HG03039 (cell line): ENCODE measurements around the gene PIR.

Experiments
- ATAC-seq: cut with Tn5 transposase; IDR thresholded peaks from one replicate; pipeline ENCODE4 v1.9.1; 2021; ENCODE audit warnings: mild to moderate bottlenecking, moderate library complexity; ENCODE audit not compliant: unreplicated experiment

PIR gene

DNA sequence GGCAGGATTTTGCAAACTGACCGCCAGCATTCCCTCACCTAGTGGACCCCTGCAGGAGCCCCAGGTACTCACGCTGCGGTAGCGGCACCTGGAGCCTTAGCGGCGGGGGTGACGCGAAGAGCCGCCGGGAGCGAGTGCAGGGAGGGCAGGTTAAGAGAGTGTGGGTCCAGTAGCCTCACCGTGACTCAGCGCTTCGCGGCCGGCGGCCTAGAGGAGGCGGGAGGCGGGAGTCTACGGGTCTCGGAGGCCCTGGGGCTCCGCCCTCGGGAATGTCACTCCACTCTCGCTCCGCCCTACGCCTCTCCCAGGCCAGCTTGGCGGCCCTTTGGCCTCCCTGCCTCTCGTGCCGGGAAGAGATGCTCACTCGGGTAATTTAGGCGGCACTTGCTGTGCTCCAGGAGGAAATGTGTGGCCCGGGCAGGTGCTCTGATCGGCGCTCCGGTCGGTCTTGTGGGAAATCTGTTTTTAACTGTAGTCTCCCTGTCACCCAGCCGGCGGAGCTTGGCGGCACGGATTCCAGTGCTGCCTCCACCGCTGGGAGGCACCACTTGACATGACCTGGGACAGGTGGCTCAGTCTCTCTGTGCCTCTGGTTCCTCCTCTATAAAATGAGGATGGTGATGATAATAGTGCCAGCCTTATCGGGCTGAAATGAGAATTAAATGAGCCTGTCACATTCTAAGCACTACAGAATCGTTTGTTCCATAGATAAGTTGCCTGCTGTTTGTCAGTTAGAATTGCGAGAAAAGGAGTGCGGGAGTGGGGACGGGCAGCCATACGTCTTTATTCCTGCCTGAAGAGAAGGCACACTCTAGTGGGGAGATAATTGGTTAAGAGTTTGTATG lies at the start of gene PIR:
TSS of gene PIR (minus strand) at position 216 of the 845 bp plus-strand sequence. CDS start 2,076 bp downstream, outside the sequence.
- peak; percentile 99 for ATAC-seq

- no peak for ATAC-seq
Observed at GRCh38 chrX:15530318-15530717, 37.2 kb upstream of the PIR start.

DNA sequence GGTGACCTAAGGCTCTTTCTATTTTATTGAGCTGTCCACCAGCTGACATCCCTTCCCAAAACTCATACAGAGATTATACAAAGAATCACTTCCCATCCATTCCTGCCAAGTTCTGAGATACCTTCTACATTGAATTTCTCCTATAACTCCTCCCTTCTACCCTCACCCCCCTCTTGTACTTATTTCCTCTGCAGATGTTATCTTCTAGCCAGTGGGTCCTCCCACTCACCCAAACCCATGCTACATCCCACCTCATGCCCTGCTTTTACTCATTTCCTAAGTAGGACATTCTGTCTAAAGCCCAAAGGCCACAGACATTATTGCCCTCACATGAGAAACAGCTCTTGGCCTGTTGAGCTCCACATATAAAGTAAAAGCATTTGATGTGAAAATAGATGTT lies 36.0 kb upstream of the PIR start:
- ATAC-seq: no peak

DNA sequence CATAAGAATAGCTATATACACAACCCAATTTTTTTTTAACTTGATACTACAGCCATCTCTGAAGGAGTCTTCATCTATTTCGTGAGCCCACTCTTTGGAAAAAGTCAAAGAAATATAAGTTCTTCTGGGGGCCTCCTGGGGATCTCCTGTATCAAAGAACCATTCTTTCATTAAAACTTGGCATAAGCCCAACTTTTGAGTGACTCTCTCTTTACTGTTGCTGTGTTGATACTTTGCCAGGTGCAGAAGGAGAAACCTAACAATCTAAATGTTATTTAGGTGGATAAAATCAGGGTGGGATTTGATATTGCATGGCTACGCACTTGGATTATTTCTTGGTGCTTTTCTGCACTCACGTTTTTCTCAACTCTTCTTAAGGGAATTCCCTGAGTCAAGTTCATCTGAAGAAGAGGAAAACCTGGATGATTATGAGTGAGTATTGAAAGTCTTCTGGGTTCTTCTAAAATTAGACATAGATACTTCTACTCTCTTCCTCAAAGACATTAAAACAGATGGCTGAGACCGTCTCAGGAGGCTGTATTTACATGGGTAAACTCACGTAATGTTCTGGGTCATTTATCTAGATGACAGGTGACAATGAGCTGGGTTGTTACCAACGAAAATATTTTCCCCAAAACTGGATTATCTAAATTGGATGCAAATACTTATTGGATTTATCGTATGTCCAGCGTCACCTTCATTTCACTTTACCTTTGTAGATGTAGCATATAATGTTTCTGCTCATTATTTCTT lies 32.7 kb upstream of the PIR start:
- no peak for ATAC-seq

- ATAC-seq: no peak
Observed at GRCh38 chrX:15524417-15524816, 31.3 kb upstream of the PIR start.

DNA sequence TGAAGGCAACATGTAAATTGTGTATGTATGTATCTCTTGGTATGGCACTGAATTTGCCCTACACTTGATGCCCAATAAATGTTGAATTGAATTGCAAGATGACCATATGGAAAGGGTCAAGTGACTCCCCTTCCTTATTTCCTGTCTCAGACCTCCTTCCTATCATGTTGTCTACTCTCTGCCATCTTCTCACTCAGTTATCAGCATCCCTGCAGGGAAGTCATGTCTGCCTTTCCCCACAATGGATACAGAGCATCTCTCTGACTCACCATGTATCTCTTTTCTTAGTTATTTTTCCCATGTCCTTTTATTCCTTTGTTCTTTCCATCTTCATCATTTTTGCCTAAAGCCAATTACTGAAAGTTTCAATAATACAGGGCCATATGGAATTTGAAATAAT lies 30.0 kb upstream of the PIR start:
- no peak for ATAC-seq

DNA sequence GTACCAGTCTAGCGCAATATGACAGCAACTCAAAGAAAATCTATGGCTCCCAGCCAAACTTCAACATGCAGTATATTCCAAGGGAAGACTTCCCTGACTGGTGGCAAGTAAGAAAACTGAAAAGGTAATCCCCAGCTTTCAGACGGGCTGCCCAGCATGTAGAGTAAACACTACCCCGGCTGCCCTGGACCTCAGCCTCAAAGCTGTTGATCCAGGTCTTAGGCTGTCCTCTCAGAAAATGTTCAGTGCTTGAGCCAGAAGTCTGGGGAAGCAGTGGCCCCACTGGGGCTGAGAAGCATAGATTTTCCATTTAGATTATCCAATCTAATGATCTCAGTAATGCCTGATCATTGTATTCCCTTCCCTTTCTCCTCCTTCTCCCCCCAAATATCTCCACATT lies 29.3 kb upstream of the PIR start:
- no peak for ATAC-seq

DNA sequence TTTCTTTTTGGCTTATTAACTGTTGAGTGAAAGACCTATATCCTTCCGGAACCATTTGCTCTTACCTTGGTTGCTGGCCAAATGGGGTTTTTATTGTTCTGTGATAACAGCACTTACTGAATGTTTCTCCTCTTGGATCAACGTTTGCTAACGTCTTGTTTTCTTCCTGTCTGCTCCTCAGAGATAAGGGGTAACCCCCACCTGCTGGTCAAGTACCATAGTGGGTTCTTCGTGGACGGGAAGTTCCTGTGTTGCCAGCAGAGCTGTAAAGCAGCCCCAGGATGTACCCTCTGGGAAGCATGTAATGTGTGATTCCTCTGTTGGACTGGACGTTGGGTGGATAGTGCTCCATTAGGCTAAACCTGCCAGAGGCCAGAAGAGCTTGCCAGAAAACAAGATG lies 22.8 kb upstream of the PIR start:
- ATAC-seq: no peak

DNA sequence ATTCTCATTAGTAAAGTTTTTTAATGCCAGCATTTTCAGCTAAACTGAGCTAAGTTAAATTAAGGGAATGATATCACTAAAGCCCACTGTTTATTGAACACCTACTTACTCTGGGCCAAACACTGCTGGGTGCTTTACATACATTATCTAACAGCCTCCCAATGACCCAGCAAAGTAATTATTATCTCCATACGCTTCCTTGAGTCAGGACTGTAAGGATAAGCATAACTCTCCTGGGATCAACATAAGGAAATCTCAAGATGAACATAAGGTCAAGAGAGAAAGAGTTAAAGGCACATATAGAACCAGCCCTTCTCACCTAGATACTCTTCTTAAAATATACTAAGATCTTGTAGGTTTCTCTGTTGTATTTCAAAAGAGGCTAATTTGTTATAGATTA lies 21.1 kb upstream of the PIR start:
- ATAC-seq: no peak

GRCh38 chrX:15512401-15512965 lies 19.4 kb upstream of the PIR start:
- ATAC-seq: no peak

DNA sequence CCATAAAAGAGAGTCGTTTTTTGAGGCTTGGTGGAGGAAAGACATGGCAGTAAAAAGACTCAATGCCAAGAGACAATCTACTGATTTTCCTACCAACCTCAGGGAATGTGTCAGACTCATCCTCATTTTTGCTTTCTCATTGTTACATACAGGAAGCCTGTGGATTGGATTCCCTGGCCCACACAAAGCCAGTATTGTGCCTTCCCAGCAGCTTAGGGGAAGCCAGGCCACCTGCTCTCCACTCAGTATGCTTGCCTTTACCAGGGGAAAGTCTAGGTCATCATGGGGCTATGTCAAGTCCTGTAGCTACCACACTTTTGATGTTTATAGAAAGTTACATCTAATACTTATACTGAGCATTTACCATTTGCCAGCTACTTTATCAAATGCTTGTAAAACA lies 18.4 kb upstream of the PIR start:
- no peak for ATAC-seq

DNA sequence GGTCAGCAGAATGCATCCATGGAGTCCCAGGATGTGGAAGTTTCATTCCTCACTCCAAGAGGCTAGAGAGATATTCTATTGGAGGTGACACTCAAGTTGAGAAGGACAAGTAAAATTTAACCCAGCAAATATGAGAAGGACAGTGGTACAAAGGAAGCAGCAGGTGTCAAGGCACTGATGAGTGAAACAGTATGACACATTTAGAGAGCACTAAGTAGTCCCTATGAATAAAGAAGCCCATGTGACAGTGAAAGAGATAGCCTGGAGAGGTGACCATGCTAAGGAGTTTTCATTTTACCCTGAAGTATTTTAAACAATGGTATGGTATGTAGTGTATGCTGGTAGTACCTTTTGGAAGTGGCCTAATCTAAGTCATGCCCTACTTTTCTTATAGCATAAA lies 16.7 kb upstream of the PIR start:
- no peak for ATAC-seq

- ATAC-seq: no peak
Observed at GRCh38 chrX:15507005-15507404, 13.9 kb upstream of the PIR start.

DNA sequence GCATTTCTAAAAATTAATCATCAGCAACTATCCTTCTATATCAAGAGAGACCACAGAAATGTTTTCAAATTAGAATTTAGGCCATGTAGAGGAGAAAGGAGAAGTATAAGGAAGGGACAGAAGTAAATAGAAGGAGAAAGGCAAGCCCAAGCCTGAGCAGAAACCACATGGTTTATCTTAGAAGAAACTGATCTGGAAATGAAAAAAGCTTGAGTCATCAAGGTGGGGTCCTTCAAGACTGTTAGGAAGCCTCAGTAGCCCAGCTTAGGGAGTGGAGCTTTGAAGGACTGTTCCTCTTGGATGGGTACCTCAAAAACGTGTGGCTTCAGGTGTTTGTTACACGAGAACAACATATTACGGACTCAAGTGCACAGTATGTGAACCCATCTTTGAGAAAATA lies 12.0 kb upstream of the PIR start:
- ATAC-seq: no peak

DNA sequence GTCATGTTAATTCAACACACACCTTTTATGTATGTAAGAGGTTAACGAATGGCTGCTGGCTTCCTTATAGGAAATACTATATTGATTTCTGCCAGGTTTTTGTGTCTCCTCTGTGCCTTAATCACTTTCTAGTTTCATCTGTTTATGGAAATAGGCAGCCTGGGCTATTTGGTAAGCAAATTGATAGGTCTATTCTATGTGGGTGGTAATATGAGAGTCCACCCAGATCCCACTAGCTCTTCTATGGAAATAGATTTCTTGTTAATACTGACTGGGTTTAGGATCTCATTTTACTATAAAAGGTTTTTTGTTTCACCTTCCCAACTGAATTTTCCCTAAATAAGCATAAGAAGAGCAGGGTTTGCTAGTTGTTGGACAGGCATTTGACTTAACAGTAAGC lies 11.5 kb upstream of the PIR start:
- ATAC-seq: no peak

- no peak for ATAC-seq
Observed at GRCh38 chrX:15501506-15501905, 8.4 kb upstream of the PIR start.

DNA sequence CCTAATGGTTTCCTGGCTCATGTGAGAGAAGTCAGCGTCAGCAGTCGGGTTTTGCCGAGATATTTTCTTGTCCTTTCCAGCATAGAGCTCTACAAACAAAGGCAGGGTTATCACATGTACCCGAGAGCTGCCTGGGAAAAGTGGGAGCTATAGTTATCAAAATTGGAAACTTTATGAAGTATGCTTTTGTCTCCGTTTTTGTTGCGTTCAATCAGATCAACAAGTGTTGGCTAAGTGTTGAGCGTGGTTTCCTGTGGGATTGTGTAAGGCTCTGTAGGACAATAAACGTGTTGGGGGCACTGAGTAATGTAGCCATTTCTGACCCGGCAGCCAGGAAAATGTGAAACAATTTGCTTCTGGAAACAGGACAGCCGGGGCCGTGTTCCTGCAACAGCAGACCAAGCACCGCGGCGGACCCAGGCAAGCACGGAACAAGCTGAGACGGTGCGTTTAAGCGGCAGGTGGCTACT lies 7.4 kb upstream of the PIR start, which contains the start of gene BMX:
TSS of gene BMX (plus strand) at position 311 of the 470 bp plus-strand sequence. CDS start 7,547 bp downstream, outside the sequence.
- ATAC-seq: no peak

GRCh38 chrX:15499976-15500375 lies 6.8 kb upstream of the PIR start:
- ATAC-seq: no peak

DNA sequence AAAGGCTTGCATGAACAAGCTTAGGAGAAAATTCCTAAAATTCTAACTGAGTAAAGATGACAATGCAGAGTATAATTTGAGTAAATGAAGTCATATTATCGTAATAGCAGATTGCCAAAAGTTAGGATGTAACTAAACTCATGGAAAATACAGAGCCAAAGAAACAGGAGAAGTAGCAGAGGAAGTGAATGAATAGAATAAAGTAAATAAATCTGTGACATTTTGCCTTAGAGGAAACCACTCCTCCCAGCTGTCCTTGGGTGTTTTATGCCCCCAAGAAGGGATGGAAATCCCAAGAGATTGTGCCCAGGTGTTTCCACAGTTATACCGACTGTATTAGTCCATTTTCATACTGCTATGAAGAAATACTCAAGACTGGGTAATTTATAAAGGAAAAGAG lies 5.6 kb upstream of the PIR start:
- ATAC-seq: no peak

DNA sequence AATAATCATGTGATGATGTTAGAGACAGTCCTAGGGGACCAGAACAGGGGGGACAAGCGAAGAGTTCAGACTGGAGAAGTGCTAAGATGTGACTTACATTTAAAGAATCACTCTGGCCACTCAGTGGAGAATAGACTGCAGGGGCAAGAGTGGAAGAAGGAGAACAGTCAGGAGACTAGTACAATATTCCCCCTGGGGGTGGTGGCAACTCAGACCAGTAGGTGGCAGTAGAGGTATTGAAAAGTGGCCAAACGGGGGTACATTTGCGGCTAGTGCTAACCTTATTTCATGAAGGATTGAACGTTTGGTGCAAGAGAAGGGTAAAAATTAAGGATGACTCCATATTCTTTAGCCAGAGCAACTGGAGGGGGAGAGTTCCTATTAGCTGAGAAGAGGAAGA lies 4.7 kb upstream of the PIR start:
- ATAC-seq: no peak

DNA sequence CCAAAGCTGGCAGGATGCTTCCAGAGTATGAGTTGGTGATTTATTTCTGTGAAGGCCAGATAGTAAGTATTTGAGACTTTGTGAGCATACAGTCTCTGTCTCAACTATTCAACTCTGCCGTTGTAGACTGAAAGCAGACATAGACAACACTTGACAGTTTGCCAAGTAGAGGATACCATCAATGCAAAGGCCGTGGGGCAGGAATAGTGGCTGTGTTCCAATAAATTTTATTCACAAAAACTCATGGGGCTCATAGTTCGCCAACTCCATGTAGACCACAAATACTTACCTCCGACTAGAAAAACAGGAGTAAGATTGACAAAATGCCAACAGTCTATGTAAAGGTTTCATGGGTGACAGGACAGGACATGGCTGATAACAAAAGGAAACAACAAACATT lies 3.7 kb upstream of the PIR start:
- no peak for ATAC-seq

DNA sequence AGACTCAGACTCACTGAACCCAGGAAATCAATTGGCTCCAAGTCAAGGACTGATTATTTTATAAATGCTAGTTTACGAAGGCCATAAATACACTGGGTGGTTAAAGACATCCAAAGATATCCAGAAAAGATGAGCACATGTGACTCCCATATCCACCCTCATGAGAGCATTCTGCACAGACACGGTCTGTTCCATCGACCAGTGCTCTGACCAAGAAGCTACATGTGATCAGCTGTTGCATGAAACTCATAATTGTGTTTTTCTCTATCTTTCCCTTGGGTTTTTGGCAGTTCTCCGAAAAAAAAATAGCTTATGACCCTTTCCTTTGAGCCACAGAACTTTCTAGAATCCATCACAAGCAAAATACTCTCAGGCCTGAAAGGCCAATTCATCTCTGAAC lies 2.7 kb upstream of the PIR start:
- no peak for ATAC-seq
